Left lung (tissue), 10 donors: ENCODE results near the gene GZMH. TPM values are rescaled to one million over a fixed set of nuclear protein-coding genes. Genes with fewer than 3 reads are reported as not detected.

Experiments used
- ATAC-seq: fragments of 200-7000 bp; cut with Tn5 transposase; one replicate; pipeline ENCODE4 v1.9.1; 2020; ENCODE audit warnings: moderate library complexity
- DNase-seq, 4 donors: peaks; one replicate each; pipeline ENCODE4 v3.0.0-alpha.2; 2013 to 2020
- H3K27ac ChIP-seq, 2 donors: fragments of 200-600 bp; sonication (generic) in 1 of 2; one replicate each; pipeline versions ENCODE4 v1.5.0 to v1.8.0; 2020 to 2021
- H3K27me3 ChIP-seq, 2 donors: fragments of 200-600 bp; sonication (generic) in 1 of 2; one replicate each; pipeline versions ENCODE4 v1.5.0 to v1.8.0; 2020 to 2021
- H3K36me3 ChIP-seq, 2 donors: fragments of 200-600 bp; sonication (generic) in 1 of 2; one replicate each; pipeline versions ENCODE4 v1.5.0 to v1.8.0; 2020 to 2021
- H3K4me1 ChIP-seq, 2 donors: fragments of 200-600 bp; one replicate each; pipeline ENCODE4 v1.8.0; 2021
- H3K4me3 ChIP-seq, 2 donors: fragments of 200-600 bp; sonication (generic) in 1 of 2; one replicate each; pipeline versions ENCODE4 v1.5.0 to v1.8.0; 2020 to 2021; ENCODE audit warnings: mild to moderate bottlenecking in 1 of 2
- H3K9me3 ChIP-seq, 2 donors: fragments of 200-600 bp; sonication (generic) in 1 of 2; one replicate each; pipeline versions ENCODE4 v1.5.0 to v1.8.0; 2020 to 2021
- intact Hi-C, 2 donors: fragments of 100-400 bp; cut with DNase I; formaldehyde crosslinking; loops; one replicate each; pipeline versions ENCODE4 v1.11.2 to v1.14.2; 2022
- polyA plus RNA-seq, 6 donors: library from polyadenylated mRNA; unstranded; fragments of 120-200 nt; gene quantifications; one replicate each; pipeline ENCODE4 v1.2.1, GENCODE V29; 2013; ENCODE audit not compliant: insufficient read length in 6 of 6
- total RNA-seq, 2 donors: library from RNA; stranded (reverse); fragmentation: NEBNext Ultra II Directional; extraction: Animal tissue kit (Norgen Biotek cat#: 25700); gene quantifications; one replicate each; pipeline ENCODE4 v1.2.1, GENCODE V29; 2021
- TF ChIP-seq, protein P1 (sequence below), 2 donors: fragments of 200-600 bp; sonication (generic) in 1 of 2; IDR thresholded peaks; one replicate each; pipeline versions ENCODE4 v1.5.0 to v1.8.0; 2021; ENCODE audit warnings: antibody characterized with exemption in 2 of 2
- donor health status: DM: no; HTN: yes; CAD: no.
- donor health status: DM: no; HTN: no; CAD: no.

GZMH gene
- total and polyA plus RNA-seq, 8 donors, result 0.30 to 5.5 (median 0.78) TPM

DNA sequence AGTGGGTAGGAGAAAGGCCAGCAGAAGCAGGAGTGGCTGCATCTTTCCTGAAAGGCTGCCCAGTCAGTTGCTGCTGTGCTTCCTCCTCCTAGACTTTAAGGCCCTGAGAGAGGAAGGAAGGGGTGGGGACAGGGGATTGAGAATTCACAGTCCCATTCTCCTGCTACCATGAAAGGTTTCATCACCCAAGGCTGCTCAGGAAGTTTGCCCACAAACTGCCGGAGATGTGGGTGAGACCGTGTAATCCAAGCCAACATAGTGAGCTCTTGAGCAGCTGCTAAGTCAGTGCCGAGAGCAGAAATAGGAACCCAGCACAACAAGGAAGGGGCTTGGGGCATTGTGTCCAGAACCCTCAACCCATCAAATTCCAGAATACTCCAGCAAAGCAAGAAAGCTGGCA, 33.3 kb downstream of the GZMH start, which contains the start of gene CTSG:
Gene CTSG, minus strand, starts transcription at position 69 of the 400 bp plus-strand sequence. Its CDS starts 27 bp downstream, at position 42.
- Histone ChIP-seq H3K9me3 (no peaks in the 10 kb centered on the region), H3K4me3 (no peak within 1 kb of the TSS), H3K36me3 (no peaks in the 10 kb centered on the region), H3K27me3 (no peaks in the 10 kb centered on the region), H3K27ac (no peak within 1 kb of the TSS), H3K4me1 (peaks cover 0 to 4% of the 10 kb centered on the region in 2 donors)
- TF ChIP-seq, protein P1, sequence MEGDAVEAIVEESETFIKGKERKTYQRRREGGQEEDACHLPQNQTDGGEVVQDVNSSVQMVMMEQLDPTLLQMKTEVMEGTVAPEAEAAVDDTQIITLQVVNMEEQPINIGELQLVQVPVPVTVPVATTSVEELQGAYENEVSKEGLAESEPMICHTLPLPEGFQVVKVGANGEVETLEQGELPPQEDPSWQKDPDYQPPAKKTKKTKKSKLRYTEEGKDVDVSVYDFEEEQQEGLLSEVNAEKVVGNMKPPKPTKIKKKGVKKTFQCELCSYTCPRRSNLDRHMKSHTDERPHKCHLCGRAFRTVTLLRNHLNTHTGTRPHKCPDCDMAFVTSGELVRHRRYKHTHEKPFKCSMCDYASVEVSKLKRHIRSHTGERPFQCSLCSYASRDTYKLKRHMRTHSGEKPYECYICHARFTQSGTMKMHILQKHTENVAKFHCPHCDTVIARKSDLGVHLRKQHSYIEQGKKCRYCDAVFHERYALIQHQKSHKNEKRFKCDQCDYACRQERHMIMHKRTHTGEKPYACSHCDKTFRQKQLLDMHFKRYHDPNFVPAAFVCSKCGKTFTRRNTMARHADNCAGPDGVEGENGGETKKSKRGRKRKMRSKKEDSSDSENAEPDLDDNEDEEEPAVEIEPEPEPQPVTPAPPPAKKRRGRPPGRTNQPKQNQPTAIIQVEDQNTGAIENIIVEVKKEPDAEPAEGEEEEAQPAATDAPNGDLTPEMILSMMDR (IDR thresholded peaks at IDR 0.05), result no peak
- DNase-seq (no peak), ATAC-seq (peak; percentile 16)
- intact Hi-C loops, result no loop called here

DNA sequence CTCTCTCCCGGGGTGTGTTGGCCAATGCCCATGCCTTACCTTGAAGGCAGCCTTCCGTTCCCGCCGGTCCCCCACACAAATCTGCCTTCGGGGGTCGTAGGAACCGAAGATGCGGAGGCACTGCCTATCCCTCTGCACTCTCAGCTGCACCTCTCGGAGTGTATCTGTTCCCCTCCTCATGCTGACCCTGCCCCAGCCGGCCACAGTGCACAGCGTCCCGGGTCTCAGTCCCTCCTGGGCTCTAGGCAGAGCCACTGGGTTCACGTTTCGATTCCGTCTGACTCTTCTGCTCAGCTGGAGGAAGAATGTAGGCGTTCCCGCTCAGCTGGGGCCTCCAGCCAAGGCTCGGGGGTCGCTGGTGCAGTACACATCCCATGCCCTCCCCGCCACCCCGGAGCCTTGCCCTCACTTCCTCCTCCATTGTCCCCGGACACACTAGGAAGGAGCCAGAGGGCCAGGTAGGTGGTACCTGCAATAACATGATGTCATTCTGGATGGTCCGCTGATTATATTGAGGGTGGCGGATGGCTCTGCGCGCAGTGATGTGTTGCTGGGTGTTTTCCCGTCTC, 35.2 kb downstream of the GZMH start:
- H3K9me3 ChIP-seq, result no peaks in the 10 kb centered on the region
- peaks cover 0 to 4% of the 10 kb centered on the region in 2 donors for H3K4me1 ChIP-seq
- H3K4me3 ChIP-seq, result no peak overlapping the region
- DNase-seq (no peak), ATAC-seq (no peak)
- no peaks in the 10 kb centered on the region for H3K27me3 ChIP-seq
- TF ChIP-seq, protein P1 (IDR thresholded peaks at IDR 0.05), result no peak
- H3K27ac ChIP-seq, result no peak overlapping the region
- no peaks in the 10 kb centered on the region for H3K36me3 ChIP-seq
- intact Hi-C loops, result no loop called here

DNA sequence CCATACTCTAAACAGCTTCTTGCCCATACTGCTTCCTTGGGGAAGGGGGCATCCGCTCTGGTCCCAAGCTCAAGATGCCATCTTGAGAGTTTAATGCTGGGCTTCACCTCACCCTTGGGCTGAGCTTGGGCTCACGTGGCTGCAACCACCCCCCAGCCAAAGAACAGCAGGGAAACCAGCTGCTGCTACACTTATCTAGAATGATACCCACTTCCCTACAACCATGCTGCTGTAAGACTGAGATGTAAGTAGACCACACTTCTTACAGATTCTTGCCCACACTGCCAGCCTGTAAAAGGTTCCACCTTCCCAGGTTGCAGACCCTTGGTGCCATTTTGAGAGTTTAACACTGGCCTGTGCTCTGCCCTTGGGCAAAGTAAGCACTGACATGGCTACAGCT, 43.2 kb downstream of the GZMH start:
- H3K27me3 ChIP-seq, result no peaks in the 10 kb centered on the region
- H3K4me3 ChIP-seq, result no peak overlapping the region
- peaks cover 0 to 21% of the 10 kb centered on the region in 2 donors for H3K9me3 ChIP-seq
- DNase-seq (no peak), ATAC-seq (no peak)
- no peaks in the 10 kb centered on the region for H3K36me3 ChIP-seq
- H3K27ac ChIP-seq, result no peak overlapping the region
- H3K4me1 ChIP-seq, result no peaks in the 10 kb centered on the region
- TF ChIP-seq, protein P1 (IDR thresholded peaks at IDR 0.05), result no peak
- intact Hi-C loops, result no loop called here

DNA sequence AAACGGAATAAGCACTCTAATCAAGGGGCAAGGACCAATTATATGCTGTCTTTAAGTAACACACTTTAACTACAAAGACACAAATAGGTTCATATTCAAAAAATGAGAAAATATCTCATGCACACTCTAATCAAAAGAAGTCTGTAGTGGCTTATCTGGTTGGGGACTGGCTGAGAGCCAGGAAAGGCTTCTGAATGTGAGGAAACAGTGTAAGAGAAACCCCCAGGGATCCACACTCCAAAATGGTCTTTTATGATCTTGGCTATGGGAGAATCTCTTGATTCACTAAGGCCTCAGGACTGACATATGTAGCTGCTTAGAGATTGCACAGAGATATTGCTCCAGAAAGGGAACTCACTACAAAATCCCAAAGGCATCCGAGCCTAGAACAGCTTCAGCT, 43.7 kb downstream of the GZMH start:
- DNase-seq (no peak), ATAC-seq (no peak)
- intact Hi-C loops, result no loop called here
- Histone ChIP-seq H3K27me3 (no peaks in the 10 kb centered on the region), H3K4me1 (no peaks in the 10 kb centered on the region), H3K4me3 (no peak overlapping the region), H3K9me3 (peaks cover 0 to 21% of the 10 kb centered on the region in 2 donors), H3K27ac (no peak overlapping the region), H3K36me3 (no peaks in the 10 kb centered on the region)
- TF ChIP-seq, protein P1 (IDR thresholded peaks at IDR 0.05), result no peak

DNA sequence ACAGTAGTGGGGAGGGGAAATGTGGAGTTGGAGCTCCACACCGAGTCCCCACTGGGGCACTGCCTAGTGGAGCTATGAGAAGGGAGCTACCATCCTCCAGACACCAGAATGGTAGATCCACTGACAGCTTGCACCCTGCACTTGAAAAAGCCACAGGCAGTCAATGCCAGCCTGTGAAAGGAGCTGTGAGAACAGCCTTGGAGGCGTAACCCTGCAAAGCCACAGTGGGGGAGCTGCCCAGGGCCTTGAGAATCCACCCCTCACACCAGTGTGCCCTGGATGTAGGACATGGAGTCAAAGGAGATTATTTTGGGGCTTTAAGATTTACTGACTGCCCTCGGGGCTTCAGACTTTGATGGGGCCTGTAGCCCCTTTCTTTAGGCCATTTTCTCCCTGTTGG, 46.0 kb downstream of the GZMH start:
- Histone ChIP-seq H3K36me3 (no peaks in the 10 kb centered on the region), H3K27ac (no peak overlapping the region), H3K4me1 (no peaks in the 10 kb centered on the region), H3K4me3 (no peak overlapping the region), H3K27me3 (no peaks in the 10 kb centered on the region), H3K9me3 (peaks cover 0 to 20% of the 10 kb centered on the region in 2 donors)
- TF ChIP-seq, protein P1 (IDR thresholded peaks at IDR 0.05), result no peak
- ATAC-seq (no peak), DNase-seq (no peak)
- intact Hi-C loops, result no loop called here
